ENCODE data around the gene ESRRG. TPM values are rescaled to one million over a fixed set of nuclear protein-coding genes. Genes with fewer than 3 reads are reported as not detected.

Gene ESRRG
- total and polyA plus RNA-seq, 2 of the 8 experiments (the other 6 are each of a cell fraction or from before 2014, with no cell fraction given): 0.59 to 1.4 TPM

GRCh38 chr1:216688127-216688657 lies 35.0 kb downstream of the ESRRG start:
- peaks cover 0 to 11% (median 9%) of the 10 kb centered on the region in 4 experiments; a peak in 6 of 7 replicates for H3K4me1 ChIP-seq (replicated peaks in 1 of 4; ENCODE audit: control insufficient read depth in 3 of 4, insufficient read depth in 4 of 4, low read length in 3 of 4)
- no peaks in the 10 kb centered on the region for H3K79me2 ChIP-seq (ENCODE audit: control insufficient read depth in 1 of 2, insufficient read depth in 2 of 2, low read length in 2 of 2)
- H4K91ac ChIP-seq (replicated peaks; ENCODE audit: insufficient read length, low read length): no peak overlapping the region
- no peak overlapping the region for H3K18ac ChIP-seq (ENCODE audit: extremely low read depth, low read length)
- no peaks in the 10 kb centered on the region for H4K20me1 ChIP-seq (replicated peaks in 1 of 2; ENCODE audit: control insufficient read depth in 1 of 2, insufficient read depth in 2 of 2, low read length in 2 of 2)
- no peaks in the 10 kb centered on the region for H3K79me1 ChIP-seq (ENCODE audit: low read depth, low read length)
- no peak overlapping the region; a peak in 1 of 4 replicates for H3K4me2 ChIP-seq (ENCODE audit: insufficient read depth in 1 of 2, low read depth in 2 of 2, low read length in 2 of 2)
- H3K4me3 ChIP-seq (ENCODE audit: extremely low read depth in 1 of 4, insufficient read depth in 2 of 4, low read depth in 3 of 4, low read length in 4 of 4): no peak overlapping the region
- no peak overlapping the region for H2BK20ac ChIP-seq (ENCODE audit: low read length)
- H3K14ac ChIP-seq (ENCODE audit: insufficient read length): no peak overlapping the region
- H4K8ac ChIP-seq (ENCODE audit: extremely low read depth, insufficient read depth, low read length): no peak overlapping the region
- DNase-seq (ENCODE audit: low read depth in 1 of 2, low spot score in 2 of 2): no peak
- no peak overlapping the region for H3K4ac ChIP-seq (replicated peaks; ENCODE audit: insufficient read length, low read depth, low read length)
- no peak overlapping the region for H3K23ac ChIP-seq (ENCODE audit: insufficient read length)
- no peaks in the 10 kb centered on the region for H3K36me3 ChIP-seq (ENCODE audit: control insufficient read depth in 2 of 4, insufficient read depth in 4 of 4, low read length in 3 of 4)
- no peak overlapping the region; a peak in 1 of 7 replicates for H3K9ac ChIP-seq (replicated peaks in 1 of 4; ENCODE audit: extremely low read depth in 1 of 4, low read depth in 3 of 4, low read length in 3 of 4)
- ChIA-PET CTCF (ENCODE audit: partially characterized antibody) (no interaction called here), POLR2A (ENCODE audit: partially characterized antibody) (interaction anchor here (1.1 kb wide), 1 partner anchor 12 kb away, joined by 3 read pairs; no protein-coding TSS in a partner anchor)
- no peak overlapping the region for H2AK5ac ChIP-seq (ENCODE audit: low read depth, low read length)
- H2BK5ac ChIP-seq (ENCODE audit: low read depth, low read length): no peak overlapping the region
- peaks cover 2% of the 10 kb centered on the region; the same call in 1 of the 2 replicates for H3K23me2 ChIP-seq (ENCODE audit: low read depth, low read length)
- no peaks in the 10 kb centered on the region for H3K9me3 ChIP-seq (ENCODE audit: insufficient read depth in 2 of 2, low read depth in 1 of 2, low read length in 1 of 2)
- no peak overlapping the region for H2BK120ac ChIP-seq (replicated peaks; ENCODE audit: low read depth, low read length)
- no peak overlapping the region for H4K5ac ChIP-seq (ENCODE audit: insufficient read length, low read depth, low read length)
- H2BK15ac ChIP-seq (ENCODE audit: low read length): no peak overlapping the region
- H2BK12ac ChIP-seq (ENCODE audit: low read depth, low read length): no peak overlapping the region
- no peak overlapping the region for H3K27ac ChIP-seq (ENCODE audit: low read depth, low read length)
- H2AFZ ChIP-seq (ENCODE audit: low read length): no peak overlapping the region
- no peak for FAIRE-seq
- WGBS, 2 experiments (ENCODE audit: extremely low coverage in 1 of 2, insufficient coverage in 1 of 2, insufficient read length in 1 of 2, insufficient replicate concordance in 2 of 2, low coverage in 1 of 2, low lambda C conversion rate in 2 of 2, missing lambda C conversion rate in 1 of 2): 83% methylated on average over 8 of the region's 8 CpGs; no CpG with 5 or more reads in 1 of the 2 experiments
- no peaks in the 10 kb centered on the region for H3K27me3 ChIP-seq (replicated peaks in 1 of 4; ENCODE audit: control insufficient read depth in 3 of 4, extremely low read depth in 1 of 4, insufficient read depth in 3 of 4, low read length in 3 of 4)
- no peak overlapping the region for H3K56ac ChIP-seq (replicated peaks; ENCODE audit: insufficient read length, low read depth, low read length)
- no peak for TF ChIP-seq SUZ12 (IDR thresholded peaks at IDR 0.05; ENCODE audit: low read length)
- TF ChIP-seq HDAC2 (IDR thresholded peaks at IDR 0.05; ENCODE audit: borderline replicate concordance in 1 of 2, low read depth in 2 of 2, low read length in 2 of 2): no peak
- no peak for TF ChIP-seq SIN3A (conservative IDR thresholded peaks at IDR 0.05 in 1 of 2, IDR thresholded peaks at IDR 0.05 in 1 of 2; ENCODE audit: low read depth in 1 of 2, low read length in 2 of 2)
- no peak for TF ChIP-seq BRCA1 (IDR thresholded peaks at IDR 0.05; ENCODE audit: low read depth, low read length)
- no peak for TF ChIP-seq POU5F1 (IDR thresholded peaks at IDR 0.05; ENCODE audit: low read depth, low read length)
- TF ChIP-seq SRF (IDR thresholded peaks at IDR 0.05; ENCODE audit: low read depth, low read length): no peak
- no peak for TF ChIP-seq SIRT6 (IDR thresholded peaks at IDR 0.05; ENCODE audit: low read length)
- no peak for TF ChIP-seq GTF2F1 (IDR thresholded peaks at IDR 0.05; ENCODE audit: borderline replicate concordance, low read depth, low read length)
- TF ChIP-seq TAF1 (IDR thresholded peaks at IDR 0.05; ENCODE audit: low read depth, low read length): no peak
- no peak for TF ChIP-seq EGR1 (IDR thresholded peaks at IDR 0.05; ENCODE audit: borderline replicate concordance, low read depth, low read length)
- TF ChIP-seq HDAC6 (IDR thresholded peaks at IDR 0.05; ENCODE audit: low read depth, low read length): no peak
- no peak for TF ChIP-seq ASH2L (IDR thresholded peaks at IDR 0.05; ENCODE audit: low read length)
- no peak for TF ChIP-seq KDM5A (IDR thresholded peaks at IDR 0.05; ENCODE audit: low read length)
- TF ChIP-seq JUND (IDR thresholded peaks at IDR 0.05; ENCODE audit: low read length): no peak
- no peak for TF ChIP-seq SP1 (IDR thresholded peaks at IDR 0.05; ENCODE audit: low read depth, low read length)

Measured in H1 (cell line).